Right ventricle myocardium superior (tissue), 1 donor: Measurements from ENCODE around the gene NDNF. TPM values are rescaled to one million over a fixed set of nuclear protein-coding genes. Genes with fewer than 3 reads are reported as not detected.

Source experiments
- ATAC-seq: fragments of 200-7000 bp; cut with Tn5 transposase; one replicate; pipeline ENCODE4 v1.9.1; 2020; ENCODE audit warnings: mild to moderate bottlenecking; ENCODE audit not compliant: poor library complexity
- DNase-seq: peaks from one replicate; pipeline ENCODE4 v3.0.0-alpha.2; 2020
- intact Hi-C: fragments of 100-400 bp; cut with DNase I; formaldehyde crosslinking; loops from one replicate; pipeline ENCODE4 v1.11.2; 2022
- long read RNA-seq: library from polyadenylated mRNA; unstranded; transcript quantifications from one replicate; pipeline ENCODE4 v2.0.0, GENCODE V29; 2021
- total RNA-seq: library from RNA; stranded (reverse); fragmentation: NEBNext Ultra II Directional; extraction: Animal tissue kit (Norgen Biotek cat#: 25700); gene quantifications from one replicate; pipeline ENCODE4 v1.2.1, GENCODE V29; 2021
- donor health status: DM: no; HTN: yes; CAD: no; lungs with severe emphysema.

Gene NDNF
- total RNA-seq: 8.1 TPM
- long read RNA-seq, transcript NDNF-201 (4 exons, 2,885 nt): major isoform, 12 of 15 reads
- long read RNA-seq, partial matches to known transcripts: 2 of 15 reads
- long read RNA-seq, other reads (novel, unspliced or antisense): 1 of 15 reads

- intact Hi-C loops: loop anchor here (10.0 kb wide), 1 partner anchor 148 kb away; the partner anchor contains the start of gene PRDM5
- ATAC-seq (peak; percentile 89), DNase-seq (peak; percentile 57)
These were observed at the start of gene NDNF for GRCh38 chr4:121072224-121073003. TSS of gene NDNF (minus strand) at chr4:121072535. CDS start at chr4:121045837, 26,698 bp downstream.

- intact Hi-C loops: no loop called here
- DNase-seq (no peak), ATAC-seq (no peak)
These were observed 47.4 kb upstream of the NDNF start for GRCh38 chr4:121119715-121120114.

- intact Hi-C loops: no loop called here
- DNase-seq (no peak), ATAC-seq (no peak)
These were observed 46.0 kb upstream of the NDNF start for GRCh38 chr4:121118344-121118743.

GRCh38 chr4:121114756-121115155 is 42.4 kb upstream of the NDNF start:
- ATAC-seq (no peak), DNase-seq (no peak)
- intact Hi-C loops: no loop called here

- DNase-seq (no peak), ATAC-seq (no peak)
- intact Hi-C loops: no loop called here
These were observed 40.2 kb upstream of the NDNF start for GRCh38 chr4:121112530-121112929.

- ATAC-seq (no peak), DNase-seq (no peak)
- intact Hi-C loops: no loop called here
These were observed 36.2 kb upstream of the NDNF start for GRCh38 chr4:121108557-121108956.

GRCh38 chr4:121107507-121107906 is 35.2 kb upstream of the NDNF start:
- ATAC-seq: no peak
- intact Hi-C loops: no loop called here

GRCh38 chr4:121100093-121100775 is 27.9 kb upstream of the NDNF start:
- DNase-seq (no peak), ATAC-seq (no peak)
- intact Hi-C loops: no loop called here

More at GRCh38 chr4:121107507-121107906, 35.2 kb upstream of the NDNF start:
- DNase-seq: no peak

GRCh38 chr4:121098266-121098665 is 25.9 kb upstream of the NDNF start:
- ATAC-seq: no peak
- DNase-seq: no peak
- intact Hi-C loops: loop anchor here (5.0 kb wide), 1 partner anchor 936 kb away; no protein-coding TSS in a partner anchor

GRCh38 chr4:121096629-121097028 is 24.3 kb upstream of the NDNF start:
- intact Hi-C loops: loop anchor here (5.0 kb wide), 1 partner anchor 934 kb away; no protein-coding TSS in a partner anchor
- no peak for ATAC-seq

GRCh38 chr4:121096191-121096590 is 23.9 kb upstream of the NDNF start:
- intact Hi-C loops: loop anchor here (5.0 kb wide), 1 partner anchor 934 kb away; no protein-coding TSS in a partner anchor
- DNase-seq (no peak), ATAC-seq (no peak)

More at GRCh38 chr4:121096629-121097028, 24.3 kb upstream of the NDNF start:
- no peak for DNase-seq

GRCh38 chr4:121094297-121094966 is 22.1 kb upstream of the NDNF start:
- intact Hi-C loops: no loop called here
- ATAC-seq: no peak
- no peak for DNase-seq

GRCh38 chr4:121093261-121093660 is 20.9 kb upstream of the NDNF start:
- DNase-seq: no peak
- intact Hi-C loops: no loop called here
- no peak for ATAC-seq

- intact Hi-C loops: no loop called here
These were observed 19.6 kb upstream of the NDNF start for GRCh38 chr4:121091941-121092340.

GRCh38 chr4:121088867-121089266 is 16.5 kb upstream of the NDNF start:
- intact Hi-C loops: no loop called here
- ATAC-seq: no peak
- DNase-seq: no peak

More at GRCh38 chr4:121091941-121092340, 19.6 kb upstream of the NDNF start:
- DNase-seq: no peak
- no peak for ATAC-seq

- DNase-seq (no peak), ATAC-seq (no peak)
- intact Hi-C loops: loop anchor here (10.0 kb wide), 1 partner anchor 155 kb away; the partner anchor contains the start of gene PRDM5
These were observed 7.0 kb upstream of the NDNF start for GRCh38 chr4:121079376-121079775.

GRCh38 chr4:121077496-121077895 is 5.2 kb upstream of the NDNF start:
- intact Hi-C loops: loop anchor here (10.0 kb wide), 1 partner anchor 153 kb away; the partner anchor contains the start of gene PRDM5
- ATAC-seq (no peak), DNase-seq (no peak)

GRCh38 chr4:121076416-121076815 is 4.1 kb upstream of the NDNF start:
- DNase-seq (no peak), ATAC-seq (no peak)
- intact Hi-C loops: loop anchor here (10.0 kb wide), 1 partner anchor 152 kb away; the partner anchor contains the start of gene PRDM5
